ENCODE results near the gene NOX5.
"Not testable (repeated sequence)": the region's sequence is repeated elsewhere in the genome, so short reads cannot be mapped to it uniquely, and the experiment has no call there.

Gene NOX5, protein sequence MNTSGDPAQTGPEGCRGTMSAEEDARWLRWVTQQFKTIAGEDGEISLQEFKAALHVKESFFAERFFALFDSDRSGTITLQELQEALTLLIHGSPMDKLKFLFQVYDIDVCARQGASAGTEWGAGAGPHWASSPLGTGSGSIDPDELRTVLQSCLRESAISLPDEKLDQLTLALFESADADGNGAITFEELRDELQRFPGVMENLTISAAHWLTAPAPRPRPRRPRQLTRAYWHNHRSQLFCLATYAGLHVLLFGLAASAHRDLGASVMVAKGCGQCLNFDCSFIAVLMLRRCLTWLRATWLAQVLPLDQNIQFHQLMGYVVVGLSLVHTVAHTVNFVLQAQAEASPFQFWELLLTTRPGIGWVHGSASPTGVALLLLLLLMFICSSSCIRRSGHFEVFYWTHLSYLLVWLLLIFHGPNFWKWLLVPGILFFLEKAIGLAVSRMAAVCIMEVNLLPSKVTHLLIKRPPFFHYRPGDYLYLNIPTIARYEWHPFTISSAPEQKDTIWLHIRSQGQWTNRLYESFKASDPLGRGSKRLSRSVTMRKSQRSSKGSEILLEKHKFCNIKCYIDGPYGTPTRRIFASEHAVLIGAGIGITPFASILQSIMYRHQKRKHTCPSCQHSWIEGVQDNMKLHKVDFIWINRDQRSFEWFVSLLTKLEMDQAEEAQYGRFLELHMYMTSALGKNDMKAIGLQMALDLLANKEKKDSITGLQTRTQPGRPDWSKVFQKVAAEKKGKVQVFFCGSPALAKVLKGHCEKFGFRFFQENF

DNA sequence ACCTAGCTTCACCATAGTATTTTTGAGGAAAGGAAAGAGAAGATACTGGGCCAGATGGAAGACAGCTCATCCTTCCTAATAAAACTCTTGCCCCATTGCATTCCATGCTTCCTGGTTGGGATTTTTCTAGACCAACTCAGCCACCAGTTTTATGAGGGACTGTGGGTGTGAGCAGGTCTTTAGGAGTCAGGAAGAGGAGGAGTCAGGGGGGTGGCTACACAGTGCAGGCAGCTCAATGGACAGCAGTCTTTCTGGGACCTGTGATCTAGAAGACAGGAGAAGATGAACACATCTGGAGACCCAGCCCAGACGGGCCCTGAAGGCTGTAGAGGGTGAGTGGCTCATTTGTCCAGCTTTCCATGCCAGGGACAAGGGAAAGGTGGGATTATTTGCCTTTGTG lies at the start of gene NOX5:
TSS of gene NOX5 (plus strand) at position 242 of the 400 bp plus-strand sequence. CDS start at position 283, 41 bp downstream.
- no peak for DNase-seq

DNA sequence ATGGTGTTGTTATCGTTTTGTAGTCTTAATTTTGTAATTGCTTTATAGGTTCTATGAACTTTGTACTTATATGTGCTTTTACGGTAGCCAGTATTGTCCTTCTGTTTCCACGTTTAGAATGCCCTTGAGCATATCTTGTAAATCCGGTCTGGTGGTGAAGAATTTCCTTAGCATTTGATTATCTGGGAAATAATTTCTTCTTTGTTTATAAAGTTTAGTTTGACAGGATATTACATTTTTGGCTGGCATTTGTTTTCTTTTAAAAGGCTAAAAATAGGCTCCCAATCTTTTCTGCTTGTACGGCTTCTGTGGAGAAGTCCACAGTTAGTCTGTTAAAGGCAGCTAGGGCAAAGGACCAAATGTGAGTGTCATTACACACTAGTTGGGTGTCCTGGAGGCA lies 47.5 kb upstream of the NOX5 start:
- DNase-seq: no peak

DNA sequence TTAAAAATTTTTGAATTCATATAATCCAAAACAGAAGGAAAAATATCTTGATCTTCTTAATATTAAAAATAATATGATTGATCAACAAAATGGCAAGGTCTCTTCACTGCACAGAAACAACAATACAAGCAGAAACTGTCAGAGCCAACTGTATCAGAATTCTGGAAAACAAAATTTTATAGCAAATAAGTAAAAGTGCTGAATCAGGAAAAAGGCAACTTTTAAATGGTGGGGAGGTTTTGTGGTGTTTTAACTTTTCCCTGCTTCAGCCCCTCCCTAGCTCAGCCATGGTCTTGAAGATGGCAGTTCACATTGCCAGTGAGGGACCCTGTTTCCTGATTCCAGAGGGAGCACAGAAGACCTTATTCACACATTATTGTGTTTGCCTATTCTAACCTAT lies 46.5 kb upstream of the NOX5 start:
- no peak for DNase-seq

DNA sequence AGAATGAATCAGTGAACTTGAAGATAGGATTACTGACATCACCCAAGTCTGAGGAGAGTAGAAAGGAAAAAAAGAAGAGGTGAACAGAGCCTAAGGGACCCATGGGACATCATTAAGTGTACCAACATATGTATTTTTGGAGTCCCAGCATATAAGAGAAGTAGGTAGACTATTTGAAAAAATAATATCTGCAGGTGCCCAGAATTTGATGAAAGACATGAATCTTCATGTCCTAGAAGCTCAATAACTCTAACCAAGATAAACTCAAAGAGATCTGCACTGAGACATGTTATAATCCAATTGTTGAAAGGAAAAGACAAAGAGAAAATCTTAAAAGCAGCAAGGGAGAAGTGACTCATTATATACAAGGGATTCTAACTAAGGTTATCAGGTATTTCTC lies 45.2 kb upstream of the NOX5 start:
- DNase-seq: no peak

DNA sequence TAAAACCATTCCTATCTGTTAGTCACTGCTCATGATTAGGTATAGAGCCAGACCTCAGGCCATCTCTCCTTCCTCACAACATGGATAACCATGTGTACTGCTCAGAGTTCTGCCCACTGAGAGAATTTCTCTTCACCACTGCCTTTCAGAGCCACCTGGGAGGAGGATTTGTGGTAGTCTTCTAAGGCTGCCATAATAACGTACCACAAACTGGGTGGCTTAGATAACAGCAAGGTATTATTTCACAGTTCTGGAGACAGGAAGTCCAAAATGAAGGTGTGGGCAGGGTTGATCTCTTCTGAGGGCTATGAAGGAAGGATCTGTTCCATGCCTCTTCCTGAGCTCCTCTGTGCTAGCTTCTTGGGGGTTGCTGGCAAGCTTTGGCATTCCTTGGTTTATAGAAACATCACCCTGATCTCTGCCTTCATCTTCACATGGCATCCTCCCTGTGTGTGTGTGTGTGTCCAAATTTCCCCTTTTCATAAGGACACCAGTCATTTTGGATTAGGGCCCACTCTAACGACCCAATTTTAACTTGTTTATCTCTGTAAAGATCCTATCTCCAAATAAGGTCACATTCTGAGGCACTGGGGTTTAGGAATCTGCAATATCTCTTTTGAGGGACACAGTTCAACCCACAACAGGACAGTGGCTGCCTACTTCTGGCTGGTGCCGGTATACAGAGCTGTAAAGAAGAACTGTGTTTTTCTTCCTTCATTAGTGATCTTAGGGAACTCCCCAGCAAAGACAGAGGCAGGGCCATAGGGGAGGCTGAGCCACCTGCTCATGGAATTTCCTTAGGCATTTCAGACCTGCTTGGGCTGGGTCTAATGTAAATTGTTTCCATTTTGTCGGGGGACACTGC lies 42.1 kb upstream of the NOX5 start:
- DNase-seq: no peak

DNA sequence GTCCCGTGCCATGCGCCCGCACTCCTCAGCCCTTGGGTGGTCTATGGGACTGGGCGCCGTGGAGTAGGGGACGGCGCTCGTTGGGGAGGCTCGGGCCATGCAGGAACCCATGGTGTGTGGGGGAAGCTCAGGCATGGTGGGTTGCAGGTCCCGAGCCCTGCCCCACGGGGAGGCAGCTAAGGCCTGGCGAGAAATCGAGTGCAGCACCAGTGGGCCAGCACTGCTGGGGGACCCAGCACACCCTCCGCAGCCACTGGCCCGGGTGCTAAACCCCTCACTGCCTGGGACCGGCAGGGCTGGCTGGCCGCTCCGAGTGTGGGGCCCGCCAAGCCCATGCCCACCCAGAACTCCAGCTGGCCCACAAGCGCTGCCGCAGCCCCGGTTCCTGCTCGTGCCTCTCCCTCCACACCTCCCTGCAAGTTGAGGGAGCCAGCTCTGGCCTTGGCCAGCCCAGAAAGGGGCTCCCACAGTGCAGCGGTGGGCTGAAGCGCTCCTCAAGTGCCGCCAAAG lies 38.8 kb upstream of the NOX5 start:
- DNase-seq: not testable (repeated sequence)

DNA sequence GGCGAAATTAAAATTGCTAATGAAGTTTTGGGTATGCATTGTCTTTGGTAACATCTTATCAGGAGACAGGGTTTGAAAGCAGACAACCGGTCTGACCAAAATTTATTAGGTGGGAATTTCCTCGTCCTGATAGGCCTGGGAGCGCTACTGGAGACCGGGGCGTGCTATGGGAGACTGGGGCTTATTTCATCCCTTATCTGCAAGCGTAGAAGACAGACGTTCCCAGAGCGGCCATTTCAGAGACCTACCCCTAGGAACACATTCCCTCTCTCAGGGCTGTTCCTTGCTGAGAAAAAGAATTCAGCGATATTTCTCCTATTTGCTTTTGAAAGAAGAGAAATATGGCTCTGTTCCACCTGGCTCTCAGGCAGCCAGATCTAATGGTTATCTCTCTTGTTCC lies 37.1 kb upstream of the NOX5 start:
- DNase-seq: not testable (repeated sequence)

DNA sequence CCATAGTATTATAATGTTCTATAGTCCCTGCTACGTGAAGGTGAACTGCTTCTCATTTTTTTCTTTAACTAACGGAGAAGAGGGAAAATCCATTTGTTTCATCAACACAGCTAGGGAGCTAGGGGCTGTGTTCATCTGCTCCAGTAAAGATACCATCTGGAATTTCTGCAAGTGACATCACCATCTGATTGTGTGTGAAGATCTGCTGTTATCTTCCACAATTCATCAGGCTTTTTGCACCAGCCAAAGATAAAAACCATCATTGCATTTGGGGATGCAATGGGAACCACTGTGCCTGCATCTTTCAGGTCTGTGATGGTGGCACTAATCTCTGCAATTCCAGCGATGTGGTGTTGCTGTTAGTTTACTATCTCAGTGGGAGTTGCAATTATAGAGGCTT lies 35.5 kb upstream of the NOX5 start:
- no peak for DNase-seq

DNA sequence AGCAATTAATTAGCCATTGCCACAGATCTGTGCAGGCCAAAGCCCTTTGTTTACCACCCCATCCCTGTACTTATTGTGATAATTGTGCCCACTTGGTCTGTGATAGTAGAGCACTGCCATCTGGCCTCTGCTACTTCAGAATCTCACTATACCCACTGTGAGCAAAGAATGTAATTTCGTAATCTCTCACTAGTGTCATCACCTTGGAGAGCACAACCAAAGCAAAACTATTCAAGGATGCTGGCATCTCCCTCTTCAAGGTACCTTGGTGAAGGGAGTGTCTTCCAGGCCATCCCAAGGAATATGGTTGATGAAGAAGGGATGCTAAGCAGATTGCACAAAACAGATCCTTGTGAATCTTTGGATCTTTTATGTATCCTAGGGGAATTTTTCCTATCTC lies 34.7 kb upstream of the NOX5 start:
- no peak for DNase-seq

DNA sequence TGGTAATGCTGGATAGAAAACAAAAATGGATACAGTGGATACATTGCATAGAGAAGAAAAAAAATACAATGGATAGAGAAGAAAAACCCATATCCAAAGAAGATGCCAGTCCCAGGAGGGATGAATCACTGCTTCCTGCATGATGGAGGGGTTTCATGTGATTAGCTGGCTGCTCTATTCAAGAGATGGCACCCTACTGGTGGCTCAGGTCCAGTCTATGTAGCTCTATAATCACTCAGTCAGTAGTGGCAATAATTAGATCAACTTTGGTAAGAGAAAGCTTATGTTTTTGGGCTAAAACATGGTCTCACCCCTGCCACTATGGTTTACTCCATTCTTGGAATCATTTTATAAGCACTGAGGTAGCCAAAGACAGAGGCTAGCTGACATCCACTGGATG lies 33.7 kb upstream of the NOX5 start:
- no peak for DNase-seq

DNA sequence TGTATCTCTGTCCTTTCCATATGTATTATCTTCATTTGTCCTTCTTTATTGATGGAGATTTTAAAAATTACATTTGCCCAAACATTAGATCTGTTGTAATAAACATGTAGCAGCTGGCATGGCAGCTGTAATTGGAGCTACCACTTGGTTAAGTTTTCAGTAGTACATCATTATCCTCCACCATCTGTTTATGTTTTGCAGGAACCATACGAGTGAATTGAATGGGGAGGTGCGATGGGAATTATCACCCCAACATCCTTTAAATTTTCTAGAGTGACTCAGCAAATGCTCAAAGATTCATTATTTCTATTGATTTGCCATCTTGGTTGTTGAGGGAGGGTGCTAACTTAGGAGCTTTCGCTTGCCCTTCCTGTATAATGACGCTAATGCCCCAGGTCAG lies 32.6 kb upstream of the NOX5 start:
- DNase-seq: no peak

DNA sequence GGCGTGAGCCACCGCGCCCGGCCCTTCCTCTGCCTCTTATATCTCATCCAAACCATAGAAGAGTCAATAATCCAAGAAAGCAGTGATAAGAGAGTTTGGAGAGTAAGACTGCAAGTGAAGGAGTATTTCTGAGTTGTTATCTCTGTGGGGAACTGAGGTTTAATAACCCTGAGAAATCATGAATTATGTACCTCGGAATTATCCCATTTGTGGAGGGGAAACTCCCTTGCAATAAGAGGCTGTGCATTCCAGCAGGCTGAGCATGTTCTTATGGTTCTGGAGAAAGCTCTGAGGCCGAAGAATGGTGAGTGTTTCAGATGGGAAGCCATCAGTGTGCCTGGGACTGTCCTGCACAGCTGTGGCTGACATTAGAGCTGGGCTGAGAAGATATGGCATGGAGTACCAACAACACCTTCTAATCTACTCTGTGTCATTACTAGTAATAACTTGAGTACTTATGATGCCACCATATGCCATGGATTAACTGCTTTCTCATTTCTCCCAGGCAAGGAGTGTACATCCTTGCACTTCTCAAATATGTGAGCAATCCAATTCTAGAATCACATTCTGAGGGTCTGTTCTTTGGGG lies 31.4 kb upstream of the NOX5 start:
- DNase-seq: no peak

DNA sequence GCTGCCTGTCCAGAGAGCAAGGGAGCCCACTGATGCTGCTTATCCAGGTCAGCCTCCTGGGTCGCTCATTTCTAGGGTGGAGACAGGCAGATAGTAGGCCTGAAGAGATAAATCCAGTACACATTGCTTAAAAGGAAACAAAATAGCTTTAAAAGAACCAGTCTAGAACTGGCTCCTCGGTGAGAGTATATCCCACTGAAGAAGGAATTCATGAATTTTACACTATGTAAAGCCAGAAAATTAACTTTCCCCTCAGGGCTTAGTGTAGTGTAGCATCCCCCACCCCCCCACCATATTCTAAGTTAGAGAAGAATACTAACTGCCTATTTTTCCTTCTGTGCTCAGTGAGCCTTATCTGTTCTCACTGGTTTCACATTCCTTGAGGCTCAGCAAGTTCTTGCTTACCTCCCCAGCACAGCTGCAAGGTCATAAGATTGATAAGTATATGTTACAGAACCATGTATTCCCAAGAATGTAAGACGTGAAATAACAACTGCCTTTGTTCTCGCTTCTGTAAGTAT lies 30.5 kb upstream of the NOX5 start:
- DNase-seq: no peak

DNA sequence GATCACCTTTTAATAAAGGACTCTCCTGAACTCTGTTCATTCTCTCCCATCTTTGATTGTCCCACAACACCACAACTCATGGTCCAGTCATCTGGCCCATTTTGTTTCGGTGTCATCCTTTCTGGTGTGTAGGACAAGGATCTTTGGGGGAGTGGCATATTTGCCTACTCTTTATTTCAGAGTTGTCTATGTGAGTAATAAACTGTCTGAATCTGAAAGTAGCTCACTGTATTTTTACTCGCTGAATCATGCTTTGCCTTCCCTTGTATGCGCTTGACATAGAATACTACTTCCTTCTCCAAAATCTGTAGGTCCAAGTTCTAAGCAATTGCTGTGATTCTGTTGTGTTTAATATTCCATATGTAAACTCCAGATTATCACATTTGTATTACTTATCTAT lies 29.9 kb upstream of the NOX5 start:
- DNase-seq: no peak

DNA sequence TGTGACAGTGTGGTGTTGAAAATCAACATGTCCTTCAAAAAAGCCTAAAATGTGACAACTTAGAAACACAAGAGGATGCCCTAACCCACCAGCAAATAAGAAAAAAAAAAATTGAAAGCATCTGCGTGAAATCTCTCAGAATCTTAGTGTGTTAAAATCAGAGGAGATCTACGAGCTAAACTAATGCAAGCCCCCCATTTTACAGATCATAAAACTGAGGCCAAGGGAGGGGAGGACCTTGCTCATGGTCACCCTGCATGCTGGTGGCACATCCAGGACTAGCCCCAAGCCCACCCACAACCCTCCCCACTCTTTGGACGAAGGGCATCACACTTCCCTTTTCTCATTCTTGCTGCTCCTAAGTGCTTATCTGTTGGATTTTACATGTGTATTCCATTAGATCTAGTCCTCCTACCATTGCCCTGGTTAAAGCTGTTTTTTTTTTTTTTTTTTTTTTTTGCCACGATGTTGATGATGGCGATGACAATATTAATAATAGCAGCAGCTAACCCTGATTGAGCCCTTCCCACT lies 29.1 kb upstream of the NOX5 start:
- no peak for DNase-seq

DNA sequence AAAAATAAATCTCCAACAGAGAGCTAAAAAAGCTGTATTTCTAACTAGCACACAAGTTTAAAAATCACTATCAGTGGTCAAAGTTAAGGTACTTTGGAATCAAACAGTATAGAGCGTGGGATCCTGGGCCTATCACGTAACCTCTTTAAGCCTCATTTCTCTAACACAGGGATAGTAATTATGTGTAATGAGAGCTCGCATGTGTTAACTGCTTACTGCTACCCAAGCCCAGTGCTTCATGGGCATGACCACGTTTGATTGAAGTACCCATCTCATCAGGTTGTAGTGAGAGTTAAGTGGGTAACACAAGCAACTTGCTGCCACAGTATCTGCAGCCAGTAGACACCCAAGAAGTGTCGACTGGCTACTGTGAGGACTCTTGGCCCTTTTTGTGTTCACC lies 28.2 kb upstream of the NOX5 start:
- DNase-seq: no peak

DNA sequence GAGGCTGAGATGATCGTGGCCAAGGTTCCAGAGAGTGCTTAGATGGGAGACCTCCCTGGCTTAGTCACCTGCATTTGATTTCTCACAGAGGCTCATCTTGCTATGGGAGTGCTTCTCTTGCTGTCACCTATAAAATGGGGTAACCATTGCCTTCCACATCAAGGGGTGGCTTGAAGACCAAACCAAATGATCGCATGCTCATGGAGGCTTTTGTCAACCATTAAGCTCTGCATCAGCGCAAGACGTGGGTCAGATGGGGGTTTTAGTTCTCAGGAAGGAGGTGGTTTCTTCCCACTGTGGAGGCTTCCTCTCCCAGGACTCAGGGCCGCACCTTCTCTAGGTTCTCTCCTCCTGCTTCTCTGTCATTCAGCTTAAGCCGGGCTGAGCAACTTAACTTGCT lies 27.4 kb upstream of the NOX5 start:
- DNase-seq: no peak

DNA sequence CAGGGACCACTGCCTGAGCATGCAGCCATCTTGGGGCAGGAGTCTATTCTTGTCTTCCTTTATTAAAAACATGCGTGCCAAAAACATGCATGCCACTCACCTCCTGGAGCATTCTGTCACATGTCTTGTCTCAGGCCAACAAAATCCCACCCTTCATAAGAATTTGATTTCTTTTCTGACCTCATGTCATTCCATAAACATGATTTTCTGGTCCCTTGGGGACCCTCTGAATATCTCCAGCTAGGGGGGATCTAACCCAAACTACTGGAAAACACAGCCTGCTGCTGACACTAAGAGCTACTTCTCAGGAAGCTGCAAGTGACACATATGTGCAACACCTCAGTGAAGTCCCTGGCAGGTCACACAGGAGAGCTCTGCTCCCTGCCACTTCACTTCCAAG lies 26.8 kb upstream of the NOX5 start:
- no peak for DNase-seq

DNA sequence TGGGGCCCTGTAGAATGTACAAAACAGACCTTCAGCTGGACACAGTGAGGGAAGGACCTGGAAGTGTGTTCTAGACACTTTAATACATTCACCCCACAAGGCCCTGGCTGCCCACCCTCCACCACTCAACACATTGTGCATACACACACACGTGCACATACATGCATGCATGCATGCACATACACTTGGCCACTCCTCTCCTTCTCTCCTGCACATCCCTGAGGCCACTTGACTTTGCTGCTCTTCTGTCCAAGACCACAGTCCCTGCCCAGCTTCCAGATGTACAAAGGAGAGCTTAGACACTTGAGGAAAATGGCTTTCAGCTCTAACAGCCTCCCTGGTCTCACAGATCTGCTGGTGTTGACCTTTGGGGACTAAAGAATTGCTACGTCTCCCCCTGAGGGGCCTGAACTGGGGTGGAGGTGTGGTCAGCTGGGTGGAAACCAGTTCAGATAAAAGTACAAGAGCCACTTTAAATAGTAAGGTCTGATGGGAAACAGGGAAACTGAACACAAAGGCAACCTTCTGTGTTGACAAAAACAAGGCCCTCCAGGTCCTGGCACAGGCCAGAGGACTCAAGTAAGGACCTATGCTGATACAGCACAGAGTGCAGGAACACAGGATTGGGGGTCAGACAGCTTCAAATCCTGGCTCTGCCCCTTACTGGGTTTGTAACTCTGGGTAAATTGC lies 24.8 kb upstream of the NOX5 start:
- no peak for DNase-seq

DNA sequence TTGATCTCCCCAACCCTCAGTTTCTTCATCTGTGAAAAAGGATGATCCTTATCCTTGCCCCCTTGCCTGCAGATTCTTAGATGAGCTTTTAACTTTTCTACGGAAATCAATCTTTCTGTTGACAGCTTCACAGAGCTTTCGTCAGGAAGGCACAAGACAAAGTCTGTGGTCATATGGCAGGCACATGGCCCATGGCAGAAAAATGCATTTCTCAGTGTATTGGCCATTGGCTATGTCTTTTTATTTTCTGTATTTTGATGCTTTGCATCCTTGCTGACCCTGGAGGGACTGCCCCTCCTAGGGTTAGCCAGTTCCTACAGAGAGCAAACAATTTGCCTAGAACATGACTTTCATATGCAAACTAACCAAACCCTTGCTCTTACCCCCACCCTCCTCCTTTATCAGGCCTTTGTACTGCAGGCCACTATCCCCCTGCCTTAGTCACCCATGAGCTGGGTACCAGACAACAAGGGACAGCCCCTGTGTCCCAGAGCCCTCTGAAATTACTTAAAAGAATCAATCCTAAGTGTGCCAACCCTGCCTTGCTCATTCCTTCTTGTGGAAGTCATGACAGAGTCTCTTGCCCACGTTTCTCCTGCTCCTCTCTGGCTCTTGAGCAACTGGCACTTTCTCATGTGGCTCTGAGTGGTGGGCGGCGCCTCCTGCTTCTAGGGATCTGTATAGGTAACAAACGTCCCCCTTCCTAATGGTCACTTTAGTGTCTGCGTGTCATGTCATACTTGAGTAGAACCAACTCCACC lies 24.1 kb upstream of the NOX5 start:
- DNase-seq: no peak

DNA sequence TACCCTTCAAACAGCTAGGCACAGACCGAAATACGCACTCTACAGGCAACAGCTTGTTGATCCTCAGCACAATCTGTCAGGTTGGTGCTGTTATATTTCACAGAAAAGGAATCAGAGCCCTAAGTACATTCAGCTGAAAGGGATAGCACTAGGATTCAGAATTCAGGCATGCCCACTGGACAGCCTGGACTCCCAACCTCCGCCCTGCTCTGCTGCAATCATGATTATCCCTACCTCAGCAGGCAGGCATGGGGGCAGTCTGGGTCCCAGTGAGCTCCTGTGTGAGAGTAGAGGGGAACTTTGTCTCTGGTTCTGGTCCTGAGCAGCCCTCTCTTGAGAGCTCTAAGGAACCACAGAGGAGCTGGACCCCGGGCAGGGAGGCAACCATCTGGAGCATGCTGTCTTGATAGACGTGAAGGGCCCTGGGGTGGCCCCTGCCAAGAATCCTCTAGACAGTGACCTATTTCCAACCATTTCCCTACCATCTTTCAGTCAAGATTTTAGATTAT lies 23.4 kb upstream of the NOX5 start:
- DNase-seq: no peak

Measured in NCI-H2227 treated with DMSO at 0.1 percent for 48 hours (cell line).